CD4-positive, alpha-beta T cell (primary cell): Measurements from ENCODE around the gene PLCG2. TPM values are rescaled to one million over a fixed set of nuclear protein-coding genes. Genes with fewer than 3 reads are reported as not detected.
A peak's percentile ranks its signal among the peaks of the same experiment; 100 is the strongest.

Source experiments
- ATAC-seq: fragments of 200-7000 bp; cut with Tn5 transposase; one replicate; pipeline ENCODE4 v1.10.0; 2022; ENCODE audit warnings: mild to moderate bottlenecking; ENCODE audit not compliant: poor library complexity
- CTCF ChIA-PET: fragments of 350-600 bp; sonication (Branson Sonifier 250); formaldehyde crosslinking; loops from one replicate; lab custom pipeline; 2021; ENCODE audit warnings: antibody characterized with exemption, inconsistent platforms; lab: Charles Lee
- POLR2A ChIA-PET: fragments of 350-600 bp; sonication (Branson Sonifier 250); formaldehyde crosslinking; loops from one replicate; lab custom pipeline; 2021; ENCODE audit warnings: antibody characterized with exemption, inconsistent platforms; lab: Charles Lee
- DNase-seq, 14 experiments: peaks; one replicate each; pipeline ENCODE4 v3.0.0-alpha.2; 2013 to 2020; ENCODE audit warnings: mixed read lengths in 2 of 14
- H3K27ac ChIP-seq, 2 donors: one replicate each; pipeline versions ENCODE4 v1.5.1 to v1.7.0; 2013; ENCODE audit warnings: low read length in 2 of 2, low read depth in 1 of 2, mild to moderate bottlenecking in 1 of 2
- H3K27me3 ChIP-seq, 2 experiments: 1 replicate in 1 of 2; 2 replicates in 1 of 2; pipeline versions ENCODE4 v1.6.1 to v1.7.0; 2013; ENCODE audit warnings: low read length in 2 of 2, control low read depth in 1 of 2, mild to moderate bottlenecking in 1 of 2, moderate library complexity in 1 of 2; ENCODE audit not compliant: insufficient read depth in 2 of 2, control insufficient read depth in 1 of 2
- H3K36me3 ChIP-seq: one replicate; pipeline ENCODE4 v1.6.1; 2013; ENCODE audit warnings: low read length, control low read depth; ENCODE audit not compliant: insufficient read depth
- H3K4me1 ChIP-seq: one replicate; pipeline ENCODE4 v1.6.1; 2013; ENCODE audit warnings: low read length, control low read depth; ENCODE audit not compliant: insufficient read depth
- H3K4me3 ChIP-seq: one replicate; pipeline ENCODE4 v1.5.1; 2013; ENCODE audit warnings: mild to moderate bottlenecking, low read length, moderate library complexity
- H3K9me3 ChIP-seq, 2 experiments: 1 replicate in 1 of 2; 2 replicates in 1 of 2; pipeline versions ENCODE4 v1.6.1 to v1.7.0; 2013; ENCODE audit warnings: low read length in 2 of 2, mild to moderate bottlenecking in 2 of 2, control low read depth in 1 of 2, moderate library complexity in 1 of 2; ENCODE audit not compliant: control insufficient read depth in 1 of 2, insufficient read depth in 1 of 2
- H3K27ac Mint-ChIP-seq: one replicate; pipeline ENCODE4 v1.8.0; 2020; ENCODE audit warnings: mixed read lengths
- H3K27me3 Mint-ChIP-seq: one replicate; pipeline ENCODE4 v1.8.0; 2021; ENCODE audit warnings: mixed read lengths
- H3K36me3 Mint-ChIP-seq: one replicate; pipeline ENCODE4 v1.8.0; 2021; ENCODE audit warnings: low read depth, mixed read lengths
- H3K4me1 Mint-ChIP-seq: one replicate; pipeline ENCODE4 v1.8.0; 2021; ENCODE audit warnings: low read depth, mixed read lengths
- H3K4me3 Mint-ChIP-seq: one replicate; pipeline ENCODE4 v1.8.0; 2020; ENCODE audit warnings: mild to moderate bottlenecking, mixed read lengths
- H3K9me3 Mint-ChIP-seq: one replicate; pipeline ENCODE4 v1.8.0; 2020; ENCODE audit warnings: mixed read lengths
- CTCF ChIP-seq: fragments of 200-600 bp; IDR thresholded peaks from one replicate; pipeline ENCODE4 v1.8.0; 2022; ENCODE audit warnings: antibody characterized with exemption, mild to moderate bottlenecking
- intact Hi-C, 2 experiments: fragments of 100-400 bp; cut with DNase I in 1 of 2; cut with micrococcal nuclease in 1 of 2; formaldehyde crosslinking; loops; one replicate each; pipeline versions ENCODE4 v1.15.1 to v1.9.0; 2023 to 2025; cut with DNase I, micrococcal nuclease
- total RNA-seq, 174 experiments: library from RNA in 2 of 174; stranded (reverse) in 2 of 174; gene quantifications; one replicate each; pipeline ENCODE4 v1.2.3 and lab custom pipeline; 2021 to 2026

PLCG2 gene
- total RNA-seq, 2 experiments from 2014 or later = 0.92 to 1.5 TPM

- Mint-ChIP-seq H3K27me3 (no peaks in the 10 kb centered on the region), H3K9me3 (no peaks in the 10 kb centered on the region), H3K4me1 (peaks cover 10% of the 10 kb centered on the region), H3K36me3 (no peaks in the 10 kb centered on the region), H3K27ac (peak overlapping the region; percentile 53), H3K4me3 (peak overlapping the region; percentile 84)
- Histone ChIP-seq H3K4me3 (peak overlapping the region; percentile 57), H3K9me3 (no peaks in the 10 kb centered on the region), H3K27ac (no peak overlapping the region), H3K4me1 (peaks cover 14% of the 10 kb centered on the region), H3K27me3 (no peaks in the 10 kb centered on the region), H3K36me3 (no peaks in the 10 kb centered on the region)
- ChIA-PET POLR2A (no interaction called here), CTCF (no interaction called here)
- TF ChIP-seq CTCF = no peak
- no peak for DNase-seq
- no peak for ATAC-seq
- intact Hi-C loops = loop anchor here in 1 of 2 experiments (5.0 kb wide), 1 partner anchor 266 kb away; the partner anchor contains the start of gene SDR42E1
Measured at GRCh38 chr16:81746566-81746965, 32.5 kb upstream of the PLCG2 start.

GRCh38 chr16:81748476-81749198 lies 30.5 kb upstream of the PLCG2 start:
- no peak for ATAC-seq
- no peaks in the 10 kb centered on the region for H3K9me3 ChIP-seq
- CTCF ChIA-PET = no interaction called here
- no peak overlapping the region for H3K4me3 ChIP-seq
- H3K36me3 ChIP-seq = no peaks in the 10 kb centered on the region
- Mint-ChIP-seq H3K27ac (no peak overlapping the region), H3K27me3 (no peaks in the 10 kb centered on the region), H3K4me1 (peaks cover 10% of the 10 kb centered on the region), H3K9me3 (no peaks in the 10 kb centered on the region), H3K4me3 (no peak overlapping the region), H3K36me3 (no peaks in the 10 kb centered on the region)
- POLR2A ChIA-PET = no interaction called here
- no peak overlapping the region for H3K27ac ChIP-seq
- no peaks in the 10 kb centered on the region for H3K27me3 ChIP-seq
- TF ChIP-seq CTCF = no peak
- intact Hi-C loops = loop anchor here in 1 of 2 experiments (5.0 kb wide), 1 partner anchor 264 kb away; the partner anchor contains the start of gene SDR42E1
- peaks cover 14% of the 10 kb centered on the region for H3K4me1 ChIP-seq
- no peak for DNase-seq

GRCh38 chr16:81752225-81752875 lies 26.7 kb upstream of the PLCG2 start:
- no peaks in the 10 kb centered on the region for H3K27me3 Mint-ChIP-seq
- H3K4me1 Mint-ChIP-seq = no peaks in the 10 kb centered on the region
- POLR2A ChIA-PET = no interaction called here
- ATAC-seq (no peak), DNase-seq (peak in 3 of 14 experiments; percentile 37 to 66 (median 56))
- Histone ChIP-seq H3K4me3 (no peak overlapping the region), H3K4me1 (peaks cover 5% of the 10 kb centered on the region), H3K27me3 (no peaks in the 10 kb centered on the region), H3K9me3 (no peaks in the 10 kb centered on the region), H3K36me3 (no peaks in the 10 kb centered on the region), H3K27ac (no peak overlapping the region)
- no peaks in the 10 kb centered on the region for H3K9me3 Mint-ChIP-seq
- CTCF ChIA-PET = no interaction called here
- TF ChIP-seq CTCF = no peak
- no peaks in the 10 kb centered on the region for H3K36me3 Mint-ChIP-seq
- no peak overlapping the region for H3K27ac Mint-ChIP-seq
- no peak overlapping the region for H3K4me3 Mint-ChIP-seq
- intact Hi-C loops = loop anchor here in 1 of 2 experiments (5.0 kb wide), 1 partner anchor 410 kb away; no protein-coding TSS in a partner anchor
